ENCODE data around the gene CAPS. TPM values are rescaled to one million over a fixed set of nuclear protein-coding genes. Genes with fewer than 3 reads are reported as not detected.

The CAPS gene
- total and polyA plus RNA-seq, 10 donors: 14.7 to 61.8 (median 18.7) TPM

DNA sequence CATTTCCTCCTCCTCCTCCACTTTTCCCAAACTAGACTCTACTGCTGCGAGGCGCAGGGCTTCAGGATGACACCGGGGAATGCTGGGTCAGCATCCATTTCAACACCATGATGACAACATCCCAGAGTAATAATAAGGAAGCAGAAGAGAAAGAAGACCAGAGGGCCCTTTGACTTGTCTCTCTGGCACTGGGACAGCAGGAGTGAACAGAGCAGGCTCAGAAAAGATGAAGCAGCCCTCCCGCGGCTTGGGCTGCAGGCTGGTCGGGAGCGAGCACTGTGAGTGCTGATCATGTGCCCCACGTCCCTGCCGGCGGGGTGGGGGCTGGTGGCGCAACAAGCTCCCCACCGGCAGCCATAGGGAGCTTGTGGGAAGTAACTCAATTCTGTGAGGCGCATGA lies 33.4 kb downstream of the CAPS start:
- H3K4me3 ChIP-seq: peak overlapping the region in 2 of 8 donors; percentile 0 to 46
- peak overlapping the region in 7 of 8 donors; percentile 72 to 87 (median 84) for H3K27ac ChIP-seq
- no peak for DNase-seq
- no peaks in the 10 kb centered on the region for H3K9me3 ChIP-seq
- H3K4me1 ChIP-seq: peaks cover 36 to 82% (median 62%) of the 10 kb centered on the region in 6 donors
- 26 to 72% (median 41%) methylated on average over 13 of the region's 13 CpGs for WGBS, 5 donors
- no peaks in the 10 kb centered on the region for H3K27me3 ChIP-seq (replicated peaks in 1 of 7)
- TF ChIP-seq POLR2AphosphoS5 (IDR thresholded peaks at IDR 0.05) (peak; percentile 53 to 80 (median 75)), POLR2A (IDR thresholded peaks at IDR 0.05) (no peak)
- peaks cover 0 to 62% (median 0%) of the 10 kb centered on the region in 6 donors for H3K36me3 ChIP-seq
- intact Hi-C loops (cut with DNase I; ENCODE audit: low total_unique reads): no loop called here

DNA sequence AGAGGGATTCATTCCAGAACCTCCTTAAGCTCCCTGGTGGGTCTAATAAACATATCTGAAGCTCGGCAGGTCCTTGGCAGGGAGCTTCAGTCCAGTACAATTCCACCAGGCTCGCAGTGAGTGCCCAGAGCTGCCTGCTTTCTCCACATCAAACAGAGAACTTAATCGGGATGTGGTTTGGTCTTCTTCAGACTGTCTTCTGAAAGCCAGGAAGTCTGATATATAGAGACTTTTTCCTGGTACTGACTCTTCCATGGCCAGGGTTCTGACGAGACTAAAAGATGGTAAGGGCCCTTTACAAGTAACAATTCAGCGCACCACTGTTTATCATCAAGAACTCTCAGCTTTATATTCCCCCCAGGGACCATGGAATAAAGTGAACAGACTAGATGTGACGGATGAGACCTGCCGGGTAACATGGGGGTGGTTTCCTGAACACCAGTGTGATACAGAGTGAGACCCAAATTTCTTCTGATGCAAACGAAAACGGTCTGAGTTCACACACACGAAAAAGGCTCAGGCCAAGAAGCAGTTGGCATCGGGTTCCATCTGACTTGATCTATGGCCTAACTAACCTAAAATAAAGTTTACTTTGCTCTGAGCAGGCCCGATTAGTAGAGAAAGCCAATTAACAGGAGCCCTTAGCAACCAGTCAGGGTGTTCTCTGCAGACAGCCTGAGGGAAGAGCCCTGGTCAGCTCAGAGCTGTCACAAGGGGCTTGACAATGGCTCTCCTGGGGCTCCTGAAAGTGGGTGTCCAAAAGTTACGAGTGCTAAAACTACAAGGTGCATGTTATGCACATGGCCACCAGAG lies 34.9 kb downstream of the CAPS start:
- peak overlapping the region in 7 of 8 donors; percentile 14 to 87 (median 77) for H3K27ac ChIP-seq
- 68 to 79% (median 70%) methylated on average over 13 of the region's 13 CpGs for WGBS, 5 donors

GRCh38 chr19:5949792-5950305 lies 35.8 kb downstream of the CAPS start:
- Histone ChIP-seq H3K27me3 (replicated peaks in 1 of 7) (no peaks in the 10 kb centered on the region), H3K9me3 (no peaks in the 10 kb centered on the region), H3K36me3 (peaks cover 0 to 45% (median 0%) of the 10 kb centered on the region in 6 donors), H3K4me1 (peaks cover 60 to 96% (median 87%) of the 10 kb centered on the region in 6 donors), H3K27ac (peak overlapping the region in 7 of 8 donors; percentile 9 to 87 (median 72)), H3K4me3 (no peak overlapping the region)
- intact Hi-C loops (cut with DNase I; ENCODE audit: low total_unique reads): no loop called here
- 51 to 77% (median 70%) methylated on average over 13 of the region's 13 CpGs for WGBS, 5 donors
- peak in 2 of 3 donors; percentile 41 to 44 for TF ChIP-seq POLR2AphosphoS5 (IDR thresholded peaks at IDR 0.05)
- TF ChIP-seq POLR2A (IDR thresholded peaks at IDR 0.05): no peak
- DNase-seq: no peak

More for the DNA sequence above, 34.9 kb downstream of the CAPS start:
- Histone ChIP-seq H3K4me3 (no peak overlapping the region), H3K36me3 (peaks cover 0 to 48% (median 0%) of the 10 kb centered on the region in 6 donors), H3K27me3 (replicated peaks in 1 of 7) (no peaks in the 10 kb centered on the region), H3K9me3 (no peaks in the 10 kb centered on the region), H3K4me1 (peaks cover 51 to 87% (median 78%) of the 10 kb centered on the region in 6 donors)
- no peak for DNase-seq
- no peak for TF ChIP-seq POLR2AphosphoS5 (IDR thresholded peaks at IDR 0.05)
- no peak for TF ChIP-seq POLR2A (IDR thresholded peaks at IDR 0.05)
- TF ChIP-seq, protein P1, sequence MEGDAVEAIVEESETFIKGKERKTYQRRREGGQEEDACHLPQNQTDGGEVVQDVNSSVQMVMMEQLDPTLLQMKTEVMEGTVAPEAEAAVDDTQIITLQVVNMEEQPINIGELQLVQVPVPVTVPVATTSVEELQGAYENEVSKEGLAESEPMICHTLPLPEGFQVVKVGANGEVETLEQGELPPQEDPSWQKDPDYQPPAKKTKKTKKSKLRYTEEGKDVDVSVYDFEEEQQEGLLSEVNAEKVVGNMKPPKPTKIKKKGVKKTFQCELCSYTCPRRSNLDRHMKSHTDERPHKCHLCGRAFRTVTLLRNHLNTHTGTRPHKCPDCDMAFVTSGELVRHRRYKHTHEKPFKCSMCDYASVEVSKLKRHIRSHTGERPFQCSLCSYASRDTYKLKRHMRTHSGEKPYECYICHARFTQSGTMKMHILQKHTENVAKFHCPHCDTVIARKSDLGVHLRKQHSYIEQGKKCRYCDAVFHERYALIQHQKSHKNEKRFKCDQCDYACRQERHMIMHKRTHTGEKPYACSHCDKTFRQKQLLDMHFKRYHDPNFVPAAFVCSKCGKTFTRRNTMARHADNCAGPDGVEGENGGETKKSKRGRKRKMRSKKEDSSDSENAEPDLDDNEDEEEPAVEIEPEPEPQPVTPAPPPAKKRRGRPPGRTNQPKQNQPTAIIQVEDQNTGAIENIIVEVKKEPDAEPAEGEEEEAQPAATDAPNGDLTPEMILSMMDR (IDR thresholded peaks at IDR 0.05 in 8 of 11, conservative IDR thresholded peaks at IDR 0.05 in 3 of 11): no peak
- intact Hi-C loops (cut with DNase I; ENCODE audit: low total_unique reads): no loop called here

DNA sequence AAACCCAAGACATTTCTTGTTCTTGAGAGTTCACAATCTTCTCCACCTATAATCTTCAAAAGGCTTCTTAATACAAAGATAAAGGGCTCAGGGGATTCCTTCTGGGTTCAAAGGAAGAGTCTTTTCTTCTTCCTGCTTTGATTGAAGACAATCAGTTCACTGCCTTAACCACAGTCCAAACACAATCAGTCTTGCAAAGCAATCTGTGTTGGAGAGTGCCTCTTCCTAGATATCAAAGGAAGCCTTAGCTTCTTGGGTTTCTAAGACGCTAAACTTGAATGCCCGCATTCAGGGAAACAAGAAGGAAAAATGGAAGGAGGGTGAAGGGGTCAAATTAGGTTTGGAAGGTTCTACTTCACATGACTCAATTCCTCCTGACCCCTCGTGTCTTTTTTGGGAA lies 36.7 kb downstream of the CAPS start:
- TF ChIP-seq POLR2A (IDR thresholded peaks at IDR 0.05): no peak
- TF ChIP-seq, protein P1 (IDR thresholded peaks at IDR 0.05 in 8 of 11, conservative IDR thresholded peaks at IDR 0.05 in 3 of 11): no peak
- TF ChIP-seq POLR2AphosphoS5 (IDR thresholded peaks at IDR 0.05): no peak
- H3K9me3 ChIP-seq: no peaks in the 10 kb centered on the region
- WGBS, 5 donors: 61 to 71% (median 64%) methylated on average over 3 of the region's 3 CpGs
- H3K4me3 ChIP-seq: no peak overlapping the region
- H3K27me3 ChIP-seq (replicated peaks in 1 of 7): no peaks in the 10 kb centered on the region
- DNase-seq: no peak
- peaks cover 65 to 100% (median 95%) of the 10 kb centered on the region in 6 donors for H3K4me1 ChIP-seq
- peak overlapping the region in 5 of 8 donors; percentile 50 to 87 (median 84) for H3K27ac ChIP-seq
- peaks cover 0 to 39% (median 0%) of the 10 kb centered on the region in 6 donors for H3K36me3 ChIP-seq
- intact Hi-C loops (cut with DNase I; ENCODE audit: low total_unique reads): no loop called here
